GM12874 (cell line): ENCODE measurements around the gene MYH9.

ENCODE experiments used
- TF ChIP-seq, protein P1 (sequence below): IDR thresholded peaks from 2 replicates; pipeline ENCODE4 v1.5.1; 2011; ENCODE audit warnings: low read depth, mild to moderate bottlenecking, control low read depth, low read length, moderate library complexity; ENCODE audit not compliant: insufficient read depth

The MYH9 gene

DNA sequence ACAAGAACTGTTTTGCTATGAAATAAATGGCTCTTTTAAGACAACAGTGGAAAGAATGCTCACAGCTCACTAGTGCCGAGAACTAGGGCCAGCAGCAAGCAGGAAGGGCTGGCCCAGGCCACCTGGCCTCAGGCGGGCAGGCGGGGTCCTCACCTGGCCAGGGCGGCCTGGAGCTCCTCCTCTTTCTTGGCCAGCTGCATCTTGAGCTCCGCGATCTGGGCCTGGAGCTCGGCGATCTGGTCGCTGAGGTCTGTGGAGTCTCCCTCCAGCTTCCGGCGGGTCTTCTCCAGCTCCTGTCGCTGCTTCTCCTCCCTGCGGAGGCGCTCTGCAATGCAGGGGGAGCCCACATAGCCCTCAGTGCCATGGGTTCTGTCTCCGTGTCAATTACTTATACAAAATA is 91.1 kb downstream of the MYH9 start:
- TF ChIP-seq, protein P1, sequence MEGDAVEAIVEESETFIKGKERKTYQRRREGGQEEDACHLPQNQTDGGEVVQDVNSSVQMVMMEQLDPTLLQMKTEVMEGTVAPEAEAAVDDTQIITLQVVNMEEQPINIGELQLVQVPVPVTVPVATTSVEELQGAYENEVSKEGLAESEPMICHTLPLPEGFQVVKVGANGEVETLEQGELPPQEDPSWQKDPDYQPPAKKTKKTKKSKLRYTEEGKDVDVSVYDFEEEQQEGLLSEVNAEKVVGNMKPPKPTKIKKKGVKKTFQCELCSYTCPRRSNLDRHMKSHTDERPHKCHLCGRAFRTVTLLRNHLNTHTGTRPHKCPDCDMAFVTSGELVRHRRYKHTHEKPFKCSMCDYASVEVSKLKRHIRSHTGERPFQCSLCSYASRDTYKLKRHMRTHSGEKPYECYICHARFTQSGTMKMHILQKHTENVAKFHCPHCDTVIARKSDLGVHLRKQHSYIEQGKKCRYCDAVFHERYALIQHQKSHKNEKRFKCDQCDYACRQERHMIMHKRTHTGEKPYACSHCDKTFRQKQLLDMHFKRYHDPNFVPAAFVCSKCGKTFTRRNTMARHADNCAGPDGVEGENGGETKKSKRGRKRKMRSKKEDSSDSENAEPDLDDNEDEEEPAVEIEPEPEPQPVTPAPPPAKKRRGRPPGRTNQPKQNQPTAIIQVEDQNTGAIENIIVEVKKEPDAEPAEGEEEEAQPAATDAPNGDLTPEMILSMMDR, result no peak

DNA sequence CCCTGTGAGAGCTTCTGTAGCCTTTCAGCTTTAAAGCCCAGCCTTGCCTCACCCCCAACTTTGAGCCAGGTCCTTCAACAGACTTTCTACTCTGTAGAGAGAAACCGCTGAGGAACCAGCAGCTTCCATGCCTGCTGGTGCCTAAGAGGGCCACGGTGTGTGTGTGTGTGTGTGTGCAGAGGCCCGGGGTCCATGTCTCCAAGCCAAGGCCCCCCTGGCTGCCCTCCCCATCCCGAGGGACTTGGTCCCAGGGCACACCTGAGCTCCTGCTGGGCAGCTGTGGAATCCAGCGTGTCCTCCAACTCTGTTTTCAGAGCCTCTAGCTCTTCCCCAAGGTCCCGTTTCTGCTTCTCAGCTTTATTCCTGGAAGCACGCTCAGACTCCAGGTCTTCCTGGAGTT is 92.5 kb downstream of the MYH9 start:
- TF ChIP-seq, protein P1, result no peak

DNA sequence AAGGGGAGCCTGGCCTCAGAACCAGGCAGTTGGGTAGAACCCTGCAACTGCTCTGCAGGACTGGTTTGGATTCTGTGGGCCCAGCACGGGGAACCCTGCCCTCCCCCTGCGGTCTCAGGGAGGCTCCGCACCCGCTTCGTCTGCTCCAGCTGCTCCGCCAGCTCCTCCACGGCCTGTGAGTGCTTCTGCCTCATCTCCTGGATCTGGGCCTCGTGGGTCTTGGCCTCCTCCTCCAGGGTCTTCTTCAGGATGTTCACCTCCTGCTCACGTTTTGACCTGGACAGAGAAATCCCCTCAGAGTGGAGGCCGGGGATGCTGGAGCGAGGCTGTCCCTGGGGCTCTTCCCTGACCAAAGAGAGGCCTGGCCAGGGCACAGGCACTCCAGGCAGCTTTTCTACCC is 93.0 kb downstream of the MYH9 start:
- TF ChIP-seq, protein P1, result no peak

DNA sequence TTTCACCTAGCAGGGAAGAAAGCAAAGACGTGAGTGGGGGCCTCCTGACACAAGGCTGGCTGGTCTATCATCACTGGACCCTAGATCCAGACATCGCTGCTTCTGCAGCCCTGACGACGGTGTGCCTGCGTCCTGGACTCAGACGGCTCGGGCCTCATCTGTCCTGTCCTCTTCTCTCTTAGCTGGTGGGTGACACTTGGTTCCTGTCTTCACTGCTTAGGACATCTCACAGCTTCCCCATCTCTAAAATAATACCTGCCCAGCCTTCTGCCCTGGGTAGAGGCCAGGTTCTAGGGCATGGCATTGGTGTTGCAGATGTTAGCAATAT is 93.5 kb downstream of the MYH9 start:
- TF ChIP-seq, protein P1, result no peak

GRCh38 chr22:36293606-36294292 is 94.0 kb downstream of the MYH9 start:
- TF ChIP-seq, protein P1, result no peak

DNA sequence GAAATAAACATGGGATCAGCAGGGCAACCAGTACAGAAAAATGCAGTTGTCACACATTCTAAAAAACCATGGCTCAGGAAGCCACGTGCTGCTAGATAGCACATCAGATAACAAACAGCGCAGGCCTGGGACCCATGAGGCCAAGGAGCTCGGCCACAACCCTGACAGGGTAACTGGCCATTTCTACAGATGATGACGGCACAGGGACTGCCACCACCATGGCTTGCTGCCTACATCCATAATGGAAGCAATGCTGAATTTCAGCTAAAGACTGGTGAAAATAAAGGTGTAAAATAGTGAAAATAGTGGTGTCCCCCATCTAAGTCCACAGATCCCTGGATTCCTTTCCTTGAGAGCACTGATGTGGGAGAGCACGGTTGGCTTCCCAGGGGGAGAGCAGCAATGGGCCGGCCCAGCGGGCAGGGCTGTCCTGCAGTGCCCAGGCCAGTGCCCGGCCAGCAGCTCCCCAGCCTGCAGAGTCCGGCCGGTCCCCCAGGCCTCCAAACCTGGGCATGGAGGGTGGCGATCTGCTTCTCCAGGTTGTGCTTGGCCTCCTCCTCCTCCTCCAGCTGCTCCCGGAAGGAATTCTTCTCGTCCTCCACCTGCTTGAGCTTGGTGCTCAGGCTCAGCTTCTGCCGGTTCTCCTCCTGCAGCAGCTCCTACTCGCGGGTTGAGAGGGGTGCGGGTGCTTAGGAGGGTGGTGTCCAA is 94.8 kb downstream of the MYH9 start:
- TF ChIP-seq, protein P1, result no peak

GRCh38 chr22:36291831-36292740 is 95.7 kb downstream of the MYH9 start:
- TF ChIP-seq, protein P1, result no peak
